ENCODE data around the gene CD247.

The CD247 gene

GRCh38 chr1:167520711-167521206 lies 2.4 kb upstream of the CD247 start:
- no peak for DNase-seq (ENCODE audit: low read depth)
- H3K4me3 ChIP-seq (ENCODE audit: control insufficient read depth, low read depth, low read length): no peak overlapping the region
- TF ChIP-seq CTCF (conservative IDR thresholded peaks at IDR 0.05; ENCODE audit: control insufficient read depth, insufficient read depth, low read depth, low read length): no peak

GRCh38 chr1:167517535-167518330 lies 596 bp downstream of the CD247 start:
- H3K4me3 ChIP-seq (ENCODE audit: control insufficient read depth, low read depth, low read length): no peak overlapping the region
- TF ChIP-seq CTCF (conservative IDR thresholded peaks at IDR 0.05; ENCODE audit: control insufficient read depth, insufficient read depth, low read depth, low read length): no peak
- DNase-seq (ENCODE audit: low read depth): no peak

GRCh38 chr1:167516404-167517388 lies 1.6 kb downstream of the CD247 start:
- no peak overlapping the region for H3K4me3 ChIP-seq (ENCODE audit: control insufficient read depth, low read depth, low read length)
- no peak for TF ChIP-seq CTCF (conservative IDR thresholded peaks at IDR 0.05; ENCODE audit: control insufficient read depth, insufficient read depth, low read depth, low read length)
- no peak for DNase-seq (ENCODE audit: low read depth)

- no peak overlapping the region for H3K4me3 ChIP-seq (ENCODE audit: control insufficient read depth, low read depth, low read length)
- TF ChIP-seq CTCF (conservative IDR thresholded peaks at IDR 0.05; ENCODE audit: control insufficient read depth, insufficient read depth, low read depth, low read length): no peak
- no peak for DNase-seq (ENCODE audit: low read depth)
Measured at GRCh38 chr1:167515893-167516321, 2.4 kb downstream of the CD247 start.

GRCh38 chr1:167515461-167515860 lies 2.9 kb downstream of the CD247 start:
- TF ChIP-seq CTCF (conservative IDR thresholded peaks at IDR 0.05; ENCODE audit: control insufficient read depth, insufficient read depth, low read depth, low read length): no peak
- no peak for DNase-seq (ENCODE audit: low read depth)
- H3K4me3 ChIP-seq (ENCODE audit: control insufficient read depth, low read depth, low read length): no peak overlapping the region

GRCh38 chr1:167514288-167514687 lies 4.0 kb downstream of the CD247 start:
- TF ChIP-seq CTCF (conservative IDR thresholded peaks at IDR 0.05; ENCODE audit: control insufficient read depth, insufficient read depth, low read depth, low read length): no peak
- H3K4me3 ChIP-seq (ENCODE audit: control insufficient read depth, low read depth, low read length): no peak overlapping the region
- no peak for DNase-seq (ENCODE audit: low read depth)
